ENCODE results near the gene EIF5A2. TPM values are rescaled to one million over a fixed set of nuclear protein-coding genes. Genes with fewer than 3 reads are reported as not detected.

The EIF5A2 gene
- polyA plus RNA-seq, 1 donor: 4.1 TPM

DNA sequence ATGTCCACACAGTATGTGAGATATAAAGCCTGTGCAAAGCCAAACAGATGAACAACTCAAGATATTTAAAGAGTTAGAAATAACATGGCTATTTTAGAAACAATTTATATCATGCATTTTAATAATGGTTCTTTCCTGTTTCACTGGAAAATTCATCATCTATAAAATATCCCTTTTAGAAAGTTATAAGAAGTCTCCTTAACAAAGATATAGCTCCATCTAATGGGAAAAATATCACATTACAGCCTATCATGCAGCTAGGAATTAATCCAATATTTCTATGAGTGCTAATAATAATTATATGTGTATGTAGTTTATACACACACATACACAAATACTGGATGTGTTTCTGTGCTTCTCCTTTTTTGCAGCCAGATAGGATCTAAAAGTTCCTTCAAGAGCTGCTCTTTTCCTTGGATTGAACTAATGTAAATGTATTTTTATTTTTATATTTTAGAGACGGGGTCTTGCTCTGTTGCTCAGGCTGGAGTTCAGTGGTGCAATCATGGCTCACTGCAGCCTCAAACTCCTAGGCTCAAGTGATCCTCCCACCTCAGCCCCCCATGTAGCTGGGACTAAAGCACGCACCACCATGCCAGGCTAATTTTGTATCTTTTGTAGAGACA lies 60.0 kb downstream of the EIF5A2 start:
- DNase-seq: no peak

DNA sequence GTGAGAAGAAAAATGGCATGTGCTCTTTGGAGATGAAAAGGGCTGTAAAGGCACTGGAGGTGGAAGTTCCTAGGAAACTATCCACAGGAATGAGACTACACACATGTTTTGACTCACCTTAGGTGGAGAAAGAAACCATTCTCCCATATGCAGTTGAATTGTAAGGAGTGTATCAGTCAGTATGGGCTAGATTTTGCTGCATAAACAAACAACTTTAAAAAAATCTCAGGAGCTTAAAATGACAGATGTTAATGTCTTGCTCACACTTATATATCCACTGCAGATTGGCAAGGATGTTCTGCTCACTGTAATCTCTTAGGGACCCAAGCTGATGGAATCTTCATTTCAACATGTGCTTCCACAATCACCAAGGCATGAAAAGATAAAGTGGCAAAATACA lies 64.1 kb downstream of the EIF5A2 start:
- no peak for DNase-seq

GRCh38 chr3:170840291-170840859 lies 68.1 kb downstream of the EIF5A2 start:
- no peak for DNase-seq

DNA sequence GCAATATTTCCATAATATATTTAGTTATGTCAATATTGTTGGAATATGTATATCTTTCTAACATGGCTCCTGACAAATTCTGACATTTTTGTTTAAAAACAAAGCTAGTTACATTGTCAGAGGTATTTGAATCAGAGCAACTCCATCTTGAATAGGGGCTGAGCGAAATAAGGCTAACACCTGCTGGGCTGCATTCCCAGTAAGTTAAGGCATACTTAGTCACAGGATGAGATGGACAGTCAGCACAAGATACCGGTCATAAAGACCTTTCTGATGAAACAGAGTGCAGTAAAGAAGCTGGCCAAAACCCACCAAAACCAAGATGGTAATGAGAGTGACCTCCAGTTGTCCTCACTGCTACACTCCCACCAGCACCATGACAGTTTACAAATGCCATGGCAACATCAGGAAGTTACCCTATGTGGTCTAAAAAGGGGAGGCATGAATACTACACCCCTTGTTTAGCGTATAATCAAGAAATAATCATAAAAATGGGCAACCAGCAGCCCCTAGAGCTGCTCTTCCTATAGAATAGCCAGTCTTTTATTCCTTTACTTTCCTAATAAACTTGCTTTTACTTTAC lies 68.8 kb downstream of the EIF5A2 start:
- DNase-seq: no peak

Other genes with a start within 250 kb of the EIF5A2 start
- gene RPL22L1, start 38.4 kb downstream of the EIF5A2 start, polyA plus RNA-seq (ENCODE audit: insufficient read length): 53.2 TPM
- gene SLC2A2, start 118.1 kb upstream of the EIF5A2 start, polyA plus RNA-seq (ENCODE audit: insufficient read length): not detected

All from hindlimb muscle (tissue), 1 donor.